CD4-positive, alpha-beta T cell treated with Interleukin-17A for 4 hours (primary cell): ENCODE measurements around the gene NEMP1.
"Not testable (repeated sequence)": the region's sequence is repeated elsewhere in the genome, so short reads cannot be mapped to it uniquely, and the experiment has no call there.

Experiments used
- DNase-seq: peaks from one replicate; pipeline ENCODE4 v3.0.0-alpha.2; 2020; ENCODE audit warnings: mixed read lengths

The NEMP1 gene

DNA sequence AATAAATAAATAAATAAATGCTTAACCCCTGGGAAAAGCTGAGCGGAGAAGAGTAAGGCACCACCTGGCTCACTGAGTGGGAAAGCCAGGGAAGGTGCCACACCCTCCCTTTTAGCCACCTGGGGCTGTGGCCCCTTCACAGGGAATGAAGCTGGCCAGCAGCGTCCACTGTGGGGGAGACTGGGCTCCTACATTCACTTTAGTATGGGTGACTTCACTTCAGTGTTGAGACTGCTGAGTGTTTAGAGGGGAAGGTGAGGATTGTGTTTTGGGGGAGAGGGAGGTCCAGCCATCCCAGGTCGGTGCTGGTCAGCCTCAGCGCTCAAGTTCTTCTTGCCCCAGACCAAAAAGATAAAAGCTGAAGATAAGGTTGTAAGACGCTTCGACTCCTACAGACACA lies 11.9 kb upstream of the NEMP1 start:
- DNase-seq: no peak

DNA sequence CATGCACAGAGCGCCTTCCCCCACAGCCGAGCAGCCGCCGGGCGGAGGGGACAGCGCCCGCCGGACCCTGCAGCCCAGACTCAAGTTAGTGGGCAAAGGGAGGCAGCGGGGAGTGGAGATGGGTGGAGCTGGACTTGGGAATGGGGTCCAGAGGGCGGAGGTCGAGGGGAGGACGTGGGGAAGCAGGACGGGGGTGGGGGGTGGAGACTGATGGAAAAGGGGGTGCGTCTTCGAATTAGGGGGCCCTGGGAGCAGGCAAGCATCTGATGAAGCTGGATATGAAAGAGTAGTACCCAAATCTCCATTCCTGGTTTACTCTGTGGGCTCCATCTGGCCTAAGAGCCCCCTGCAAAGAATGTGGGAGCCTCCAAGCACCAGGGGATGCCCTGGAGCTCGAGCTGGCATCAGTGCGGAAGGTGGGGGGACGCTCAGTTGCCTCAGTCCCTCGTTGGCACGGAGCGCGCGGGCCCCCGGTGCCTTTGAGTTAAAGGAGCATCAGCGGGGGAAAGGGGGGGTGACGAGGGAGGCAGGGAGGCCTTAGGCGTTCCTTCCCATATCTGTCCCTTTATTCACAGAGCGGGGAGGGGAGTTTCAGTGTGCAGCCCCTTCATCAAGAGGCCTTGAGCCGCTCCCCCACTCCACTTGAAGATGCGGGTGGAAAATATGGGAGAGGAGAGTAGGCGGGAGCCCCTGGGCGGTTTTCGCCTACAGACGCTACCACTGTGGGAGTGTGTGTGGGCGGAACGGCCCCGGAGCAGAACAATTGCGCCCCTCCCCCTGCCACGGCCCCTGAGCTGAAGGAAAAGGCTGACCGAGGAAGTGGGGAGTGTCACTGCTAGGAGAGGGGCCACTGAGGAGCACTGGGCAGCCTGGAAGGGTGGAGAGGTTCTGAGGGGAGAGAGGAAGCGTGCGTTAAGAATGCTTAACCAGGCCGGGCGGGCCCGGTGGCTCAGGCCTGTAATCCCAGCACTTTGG lies 11.0 kb upstream of the NEMP1 start:
- peak; percentile 61 for DNase-seq

DNA sequence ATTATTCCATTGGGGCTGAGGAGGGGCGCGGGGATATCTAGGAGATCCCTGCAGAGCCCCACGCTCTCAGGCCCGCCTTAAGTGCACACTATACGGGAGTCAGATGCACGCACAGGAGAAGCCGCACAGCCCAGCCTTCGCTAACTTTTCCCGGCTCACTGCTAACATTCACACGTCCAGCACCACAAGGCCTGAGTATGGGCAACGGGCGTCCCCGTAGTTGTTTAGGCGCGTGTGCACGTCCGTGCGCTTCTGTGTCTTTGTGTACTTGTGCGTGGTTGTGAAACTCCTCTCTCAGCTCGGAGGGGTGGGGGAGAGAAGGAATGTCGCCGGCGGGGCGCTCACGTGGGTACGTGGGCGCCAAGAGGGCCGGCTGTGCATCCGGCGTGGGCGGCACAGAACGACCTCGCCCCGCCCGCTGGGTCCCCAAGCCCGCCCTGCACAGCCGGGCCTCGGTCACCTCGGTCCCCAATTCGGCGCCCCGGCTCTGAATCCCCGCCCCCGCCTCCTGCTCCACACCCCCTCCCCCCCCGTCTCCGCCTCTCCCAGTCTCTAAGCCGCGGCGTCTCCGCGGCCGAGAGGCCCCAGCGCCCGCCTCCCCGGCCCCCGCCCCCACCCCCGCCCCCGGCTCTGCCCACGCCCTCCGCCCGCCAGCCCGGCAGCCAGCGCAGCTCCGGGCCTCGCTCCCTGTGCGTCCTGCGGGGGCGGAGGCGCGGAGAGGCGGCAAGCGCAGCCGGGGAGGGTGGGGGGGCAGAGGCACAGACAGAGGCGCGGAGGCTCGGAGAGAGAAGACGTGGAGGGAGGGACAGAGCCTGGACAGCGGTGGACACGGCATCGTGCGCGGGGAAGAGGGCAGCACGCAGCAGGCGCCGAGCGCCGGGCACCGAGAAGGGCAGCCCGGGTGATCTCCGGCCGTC lies 10.0 kb upstream of the NEMP1 start, which contains the start of gene NAB2:
Gene NAB2 (plus strand): TSS at position 761 of the 917 bp plus-strand sequence. CDS start 158 bp downstream, outside the sequence.
- DNase-seq: peak; percentile 99

DNA sequence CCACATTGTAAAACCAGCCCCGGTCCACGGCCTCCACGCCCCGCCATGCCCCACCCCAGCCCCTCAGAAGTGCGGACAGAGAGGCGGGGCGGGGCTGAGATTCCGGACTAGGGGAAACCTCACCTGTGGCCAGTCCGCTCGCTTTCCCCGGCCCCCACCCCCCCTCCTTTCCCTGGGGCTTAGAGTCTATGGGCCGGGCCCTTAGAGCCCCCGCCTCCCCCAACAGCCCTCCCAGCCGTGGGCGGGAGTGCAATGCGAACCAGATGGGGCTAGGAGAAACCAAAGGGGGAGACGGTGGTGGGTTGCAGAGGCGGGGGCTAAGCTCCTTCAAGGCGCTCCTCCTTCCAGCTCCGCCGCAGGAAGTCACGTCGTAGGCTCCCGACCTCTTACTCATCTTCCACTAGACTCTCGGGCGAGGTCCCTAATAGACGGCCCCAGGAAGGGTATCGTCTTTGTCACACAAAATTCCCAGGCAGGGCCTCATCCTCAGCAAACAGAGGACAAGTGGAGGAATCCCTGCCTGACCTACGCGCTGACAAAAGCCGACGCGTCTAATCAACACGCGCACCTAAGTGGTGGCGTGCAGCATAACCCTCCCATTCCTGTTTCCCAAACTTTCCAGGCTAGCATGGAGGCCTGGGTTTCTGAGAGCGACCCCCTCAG lies 9.2 kb upstream of the NEMP1 start:
- peak; percentile 78 for DNase-seq

DNA sequence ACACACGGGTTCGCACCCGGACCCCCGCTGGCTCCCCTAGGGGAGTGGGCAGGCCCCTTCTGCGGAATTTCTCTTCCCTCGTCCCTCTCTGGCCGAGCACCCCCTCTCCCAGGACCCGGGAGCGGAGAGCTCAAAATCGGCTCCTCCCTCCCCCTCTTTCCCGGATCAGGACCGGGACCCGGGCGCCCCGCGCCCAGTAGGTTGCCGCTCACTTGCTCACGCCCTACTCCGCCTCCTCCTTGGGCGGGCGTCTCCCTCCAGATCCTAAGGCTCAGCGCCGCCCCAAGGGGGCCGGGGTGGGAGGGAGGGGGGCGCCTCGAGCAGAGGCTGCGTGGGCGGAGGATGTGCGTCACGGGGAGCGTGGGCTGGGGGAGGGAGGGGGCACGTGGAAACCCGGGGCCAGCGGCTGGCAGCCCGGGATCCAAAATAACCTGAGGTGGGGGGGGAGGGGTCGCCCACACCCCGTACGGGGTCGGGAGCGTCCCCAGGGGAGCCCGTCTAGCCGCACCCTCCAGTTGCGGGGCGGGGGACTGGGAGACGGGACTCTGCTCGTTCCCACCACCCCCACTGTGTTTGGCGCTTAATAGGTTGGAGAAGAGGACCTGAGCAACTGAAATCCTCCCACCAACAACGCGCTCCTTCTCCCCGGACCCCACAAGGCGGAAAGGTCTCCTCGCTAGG lies 8.6 kb upstream of the NEMP1 start:
- peak; percentile 96 for DNase-seq

DNA sequence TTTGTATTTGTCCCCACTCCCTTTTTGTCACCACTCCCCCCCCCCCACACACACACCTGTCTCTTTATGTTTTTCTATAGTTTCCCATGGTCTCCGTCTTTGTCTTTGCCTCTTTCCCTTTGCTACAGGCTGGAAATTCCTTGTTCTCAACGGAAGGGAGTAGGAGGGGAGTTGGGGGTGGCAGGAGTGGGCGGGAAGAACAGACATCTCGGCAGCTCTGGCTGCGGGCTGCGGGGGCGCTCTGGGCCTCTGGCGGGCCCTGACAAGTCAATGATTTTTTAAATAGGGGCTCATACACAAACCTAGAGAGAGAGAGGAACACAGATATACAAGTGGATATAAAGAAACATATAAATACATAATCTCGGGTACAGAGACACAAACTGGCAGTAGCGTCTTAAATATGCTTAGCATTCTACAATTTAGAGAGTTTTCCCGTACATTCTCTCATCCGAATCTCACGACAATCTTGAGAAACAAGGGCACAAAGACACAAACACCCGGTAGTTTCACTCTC lies 8.0 kb upstream of the NEMP1 start:
- peak; percentile 65 for DNase-seq

DNA sequence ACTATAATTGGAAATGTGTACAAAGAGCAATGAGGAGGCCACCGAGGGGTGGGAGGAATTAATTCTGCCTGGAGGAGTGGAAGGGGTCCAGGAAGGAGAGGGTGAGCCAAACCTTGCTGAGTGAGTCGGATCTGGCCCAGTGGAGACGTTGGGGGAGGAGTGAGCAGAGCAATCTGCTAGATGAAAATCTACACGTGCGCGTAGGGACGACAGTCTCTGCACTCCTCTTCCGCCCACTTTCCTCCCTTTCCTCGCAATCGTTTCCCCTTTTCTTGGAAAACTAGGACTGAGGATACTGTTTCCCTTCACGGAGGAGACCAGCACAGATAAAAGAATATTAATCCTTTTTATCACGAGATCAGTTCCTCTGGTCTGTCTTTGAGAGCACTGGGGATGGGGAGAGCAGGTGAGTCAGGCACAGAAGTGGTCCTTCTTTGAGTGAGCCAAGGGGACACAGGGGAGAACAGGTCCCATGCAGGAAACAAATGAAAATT lies 7.5 kb upstream of the NEMP1 start:
- peak; percentile 51 for DNase-seq

DNA sequence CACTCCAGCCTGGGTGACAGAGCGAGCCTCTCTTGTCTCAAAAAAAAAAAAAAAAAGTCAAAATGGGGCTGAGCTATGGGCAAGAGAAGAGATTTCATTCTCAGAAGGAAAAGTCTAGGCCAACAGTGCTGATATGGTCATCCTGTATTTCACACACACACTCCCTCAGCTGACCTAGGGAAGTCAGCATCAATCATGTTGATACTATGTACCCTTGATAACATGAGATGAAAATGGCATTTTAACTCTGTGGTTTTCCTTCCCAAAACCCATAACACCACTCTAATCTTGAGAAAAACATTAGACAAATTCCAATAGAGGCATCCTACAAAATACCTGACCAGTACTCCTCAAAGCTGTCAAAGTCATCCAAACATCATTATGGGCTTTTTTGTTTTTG lies 2.3 kb upstream of the NEMP1 start:
- no peak for DNase-seq

DNA sequence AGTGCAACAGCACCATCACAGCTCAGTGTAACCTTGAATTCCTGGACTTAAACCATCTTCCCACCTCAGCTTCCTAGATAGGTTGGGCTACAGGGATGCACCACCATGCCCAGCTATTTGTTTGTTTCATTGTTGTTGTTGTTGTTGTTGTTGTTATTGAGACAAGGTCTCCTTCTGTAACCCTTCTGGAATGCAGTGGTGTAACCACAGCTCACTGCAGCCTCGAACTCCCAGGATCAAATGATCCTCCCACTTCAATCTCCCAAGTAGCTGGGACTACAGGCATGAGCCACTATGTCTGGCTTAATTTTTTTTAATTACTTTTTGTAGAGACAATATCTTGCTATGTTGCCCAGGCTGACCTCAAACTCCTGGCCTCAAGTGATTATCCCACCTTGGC lies 1.2 kb upstream of the NEMP1 start:
- DNase-seq: no peak

DNA sequence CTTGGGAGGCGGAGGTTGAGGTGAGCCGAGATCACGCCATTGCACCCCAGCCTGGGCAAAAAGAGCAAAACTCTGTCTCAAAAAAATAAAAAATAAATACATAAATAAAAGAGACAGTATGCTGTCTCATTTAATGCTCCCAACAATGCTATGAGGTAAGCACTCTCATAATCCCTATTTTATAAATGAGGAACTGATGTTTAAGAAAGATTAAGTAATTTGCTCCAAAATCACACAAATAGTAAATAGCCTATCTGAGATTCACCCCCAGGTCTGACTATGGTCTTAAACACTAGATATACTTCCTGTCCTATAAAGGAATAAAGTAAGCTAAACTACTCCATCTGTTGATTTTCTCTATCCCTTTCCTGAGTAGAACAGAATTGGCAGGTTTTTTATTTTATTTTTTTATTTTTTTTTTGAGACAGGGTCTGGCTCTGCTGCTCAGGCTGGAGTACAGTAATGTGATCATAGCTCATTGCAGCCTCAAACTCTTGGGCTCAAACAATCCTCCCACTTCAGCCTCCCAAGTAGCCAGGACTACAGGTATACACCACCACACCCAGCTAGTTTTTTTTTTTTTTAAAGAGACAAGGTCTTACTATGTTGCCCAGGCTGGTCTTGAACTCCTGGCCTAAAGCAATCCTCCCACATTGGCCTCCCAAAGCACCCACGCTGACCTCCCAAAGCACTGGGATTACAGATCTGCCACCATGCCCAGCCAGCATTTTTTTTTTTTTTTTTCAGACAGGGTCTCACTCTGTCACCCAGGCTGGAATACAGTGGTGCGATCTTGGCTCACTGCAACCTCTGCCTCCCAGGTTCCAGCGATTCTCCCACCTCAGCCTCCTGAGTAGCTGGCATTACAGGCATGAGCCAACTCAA lies 4.8 kb downstream of the NEMP1 start:
- DNase-seq: not testable (repeated sequence)

DNA sequence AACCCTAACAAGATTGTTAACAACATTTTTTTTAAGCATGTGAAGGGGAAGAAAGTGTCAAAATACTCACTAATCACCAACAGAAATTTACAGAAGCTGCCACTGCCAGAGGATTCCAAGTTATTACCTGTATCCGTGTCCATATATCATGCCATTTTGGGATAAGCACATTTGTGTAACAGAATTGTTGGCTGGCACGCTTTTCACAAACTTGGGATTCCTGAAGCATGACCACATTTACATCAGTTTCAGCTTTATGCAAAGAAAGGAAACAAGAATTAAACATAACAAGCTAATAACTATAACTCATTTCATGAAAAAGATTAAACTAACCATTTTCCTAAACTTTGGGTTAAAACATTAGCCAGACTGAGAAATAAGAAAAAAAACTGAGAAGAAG lies 5.9 kb downstream of the NEMP1 start:
- DNase-seq: no peak

DNA sequence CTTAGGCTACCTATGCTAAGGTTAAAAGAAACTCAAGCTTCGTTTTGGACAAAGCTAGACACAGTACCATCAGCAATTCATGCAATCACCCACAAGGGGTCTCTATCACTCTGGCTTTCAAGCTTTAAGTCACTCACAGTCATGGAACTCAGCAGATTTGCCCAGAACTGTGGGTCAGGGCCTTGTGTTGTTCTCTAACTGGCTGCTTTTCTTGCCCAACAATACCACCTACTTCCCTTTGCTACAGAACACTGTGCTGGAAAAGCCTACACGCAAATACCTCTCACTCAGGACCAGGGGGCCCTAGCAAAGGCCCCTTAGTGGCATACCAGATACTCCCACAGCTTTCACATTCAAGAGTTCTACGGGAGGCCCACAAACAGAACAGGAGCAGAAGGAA lies 9.1 kb downstream of the NEMP1 start:
- DNase-seq: peak; percentile 74

DNA sequence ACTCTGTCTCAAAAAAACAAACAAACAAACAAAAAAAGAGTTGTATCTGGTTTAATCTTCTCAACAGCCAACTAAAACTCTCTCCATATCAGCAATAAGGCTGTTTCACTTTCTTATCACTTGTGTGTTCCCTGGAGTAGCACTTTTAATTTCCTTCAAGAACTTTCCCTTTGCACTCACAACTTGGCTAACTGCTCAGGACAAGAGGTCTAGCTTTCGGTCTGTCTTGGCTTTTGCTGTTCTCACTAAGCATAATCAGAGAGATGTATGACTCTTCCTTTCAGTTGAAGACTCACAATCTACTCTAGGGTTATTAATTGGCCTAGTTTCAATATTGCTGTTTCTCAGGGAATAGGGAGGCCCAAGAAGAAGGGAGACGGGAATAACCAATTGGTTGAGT lies 12.3 kb downstream of the NEMP1 start:
- no peak for DNase-seq

DNA sequence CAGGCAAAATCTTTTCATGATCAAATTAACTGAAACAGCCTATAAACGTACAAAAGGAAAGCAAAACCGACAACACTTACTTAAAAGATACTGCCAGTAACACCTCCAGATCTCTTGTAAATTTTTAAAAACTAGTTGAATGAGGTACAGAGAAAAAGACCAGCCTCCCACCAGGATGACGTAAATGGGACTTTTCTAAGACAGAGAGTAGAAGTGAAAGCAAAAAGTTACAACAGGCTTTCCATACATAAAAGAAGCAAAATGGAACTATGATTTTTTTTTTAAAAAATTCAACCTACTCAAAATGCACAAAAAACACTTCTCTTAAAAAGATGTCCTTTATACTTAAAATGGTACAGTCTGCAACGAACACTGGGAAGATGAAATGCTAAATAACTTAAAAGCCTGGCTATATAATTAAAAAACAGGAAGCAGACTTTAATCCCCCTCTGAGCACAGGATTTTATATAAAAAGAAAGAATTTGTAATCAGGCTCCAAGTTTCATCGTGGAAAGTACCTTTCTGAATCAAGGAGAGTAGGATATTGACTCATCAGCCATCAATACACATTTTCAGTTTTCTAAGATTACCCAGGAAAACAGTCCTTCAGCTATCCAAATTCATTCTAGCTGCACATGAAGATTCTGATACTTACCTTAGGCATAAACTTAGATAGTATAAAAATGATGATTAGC lies 14.5 kb downstream of the NEMP1 start:
- DNase-seq: peak; percentile 60

DNA sequence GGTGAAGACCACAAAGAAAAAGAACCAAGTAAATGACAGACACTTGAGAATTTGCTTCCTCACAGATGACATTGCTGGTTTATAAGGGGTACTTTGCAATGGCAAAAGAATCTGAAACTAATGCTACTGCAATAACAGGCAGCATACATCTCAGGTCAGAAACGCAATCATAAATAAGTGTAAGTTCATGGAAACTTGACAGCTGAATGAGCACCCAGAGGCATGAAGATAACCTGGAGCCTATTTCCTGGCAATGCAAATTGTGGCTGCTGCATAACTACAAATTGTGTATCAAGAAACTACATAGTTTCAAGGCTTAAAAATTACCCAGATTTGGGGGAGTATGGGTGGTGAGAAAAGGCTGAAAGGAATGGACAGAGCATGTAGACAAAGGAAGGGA lies 20.1 kb downstream of the NEMP1 start:
- DNase-seq: no peak

DNA sequence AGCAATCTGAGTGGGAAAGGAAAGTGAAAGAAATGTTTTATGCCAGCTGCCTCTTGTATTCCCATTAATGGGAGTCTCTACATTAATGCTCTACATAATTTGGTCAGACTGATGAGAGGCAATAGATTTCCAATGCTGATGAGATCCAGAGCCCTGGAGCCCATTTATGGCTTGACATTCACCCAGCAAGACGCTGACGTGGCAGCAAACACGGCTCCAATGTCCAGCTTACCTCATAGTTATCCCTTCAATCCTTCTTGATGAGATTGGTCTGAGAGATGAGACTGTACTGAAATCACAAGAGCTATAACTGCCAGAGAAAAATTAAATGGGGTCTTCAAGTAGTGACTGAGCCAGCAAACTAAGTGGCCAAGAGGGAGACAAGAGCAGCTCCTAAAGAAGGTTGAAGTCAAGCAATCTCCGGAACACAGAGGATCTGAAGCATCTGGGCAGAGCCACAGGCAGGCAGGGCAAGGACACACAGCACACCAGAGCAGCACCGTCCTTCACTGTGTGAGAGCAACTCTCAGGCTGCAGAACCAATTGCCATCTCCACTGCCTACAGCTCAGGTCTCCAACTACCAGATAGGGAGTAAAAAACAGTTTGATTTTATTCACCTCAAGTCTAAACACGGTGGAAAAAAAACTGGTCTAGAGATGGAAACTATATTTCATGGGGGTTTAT lies 21.4 kb downstream of the NEMP1 start:
- no peak for DNase-seq

DNA sequence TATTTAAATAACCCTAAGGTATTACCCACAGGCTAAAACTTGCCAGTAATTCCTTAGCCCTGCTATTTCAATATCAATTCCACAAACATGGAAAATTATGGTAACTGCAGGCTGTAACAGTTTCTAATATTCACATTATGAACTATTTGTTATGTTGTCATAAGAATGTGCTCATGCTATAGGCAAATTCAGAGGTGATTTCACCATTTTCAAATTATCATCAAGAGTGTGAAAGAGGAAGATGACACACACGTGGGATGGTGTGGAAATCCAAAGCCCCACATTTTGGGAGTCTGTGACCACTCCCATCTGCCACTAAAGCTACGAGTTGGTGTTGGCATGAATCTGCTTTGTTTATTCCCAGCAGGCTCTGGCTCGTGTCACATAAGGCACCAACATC lies 22.8 kb downstream of the NEMP1 start:
- DNase-seq: no peak

DNA sequence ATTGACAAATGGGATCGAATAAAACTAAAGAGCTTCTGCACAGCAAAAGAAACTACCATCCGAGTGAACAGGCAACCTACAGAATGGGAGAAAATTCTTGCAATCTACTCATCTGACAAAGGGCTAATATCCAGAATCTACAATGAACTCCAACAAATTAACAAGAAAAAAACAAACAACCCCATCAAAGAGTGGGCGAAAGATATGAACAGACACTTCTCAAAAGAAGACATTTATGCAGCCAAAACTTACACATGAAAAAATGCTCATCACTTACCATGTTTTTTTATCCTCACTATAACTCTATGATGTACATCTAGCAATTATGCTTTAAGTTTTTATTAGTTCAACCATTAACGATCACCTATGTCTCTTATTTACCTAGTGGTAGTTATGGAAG lies 24.7 kb downstream of the NEMP1 start:
- not testable (repeated sequence) for DNase-seq

DNA sequence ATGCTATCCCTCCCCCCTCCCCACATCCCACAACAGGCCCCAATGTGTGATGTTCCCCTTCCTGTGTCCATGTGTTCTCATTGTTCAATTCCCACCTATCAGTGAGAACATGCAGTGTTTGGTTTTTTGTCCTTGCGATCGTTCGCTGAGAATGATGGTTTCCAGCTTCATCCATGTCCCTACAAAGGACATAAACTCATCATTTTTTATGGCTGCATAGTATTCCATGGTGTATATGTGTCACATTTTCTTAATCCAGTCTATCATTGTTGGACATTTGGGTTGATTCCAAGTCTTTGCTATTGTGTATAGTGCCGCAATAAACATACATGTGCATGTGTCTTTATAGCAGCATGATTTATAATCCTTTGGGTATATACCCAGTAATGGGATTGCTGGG lies 25.4 kb downstream of the NEMP1 start:
- DNase-seq: not testable (repeated sequence)

DNA sequence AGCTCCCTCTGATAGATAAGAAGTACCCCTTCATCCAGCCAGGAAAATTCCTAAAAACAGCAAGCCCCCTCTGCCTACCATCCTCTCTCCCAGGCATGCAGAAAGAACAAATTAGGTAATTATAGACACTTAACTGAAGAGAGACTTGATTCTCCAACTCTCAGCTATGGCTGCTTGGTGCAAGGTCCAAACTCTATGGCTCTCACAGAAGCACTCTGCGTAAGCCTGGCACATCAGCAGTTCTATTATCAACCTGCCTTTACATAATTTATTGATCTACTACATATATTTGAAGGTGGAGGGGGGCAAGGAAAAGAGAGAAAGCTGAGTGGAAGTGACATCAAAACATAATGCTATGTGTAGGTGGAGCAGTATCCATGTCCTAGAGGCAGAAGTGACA lies 27.6 kb downstream of the NEMP1 start:
- DNase-seq: no peak
